HG03095 (cell line): ENCODE data around the gene UGT1A8.

Source experiments
- ATAC-seq: cut with Tn5 transposase; IDR thresholded peaks from one replicate; pipeline ENCODE4 v1.9.1; 2021; ENCODE audit warnings: moderate library complexity; ENCODE audit not compliant: unreplicated experiment

The UGT1A8 gene

DNA sequence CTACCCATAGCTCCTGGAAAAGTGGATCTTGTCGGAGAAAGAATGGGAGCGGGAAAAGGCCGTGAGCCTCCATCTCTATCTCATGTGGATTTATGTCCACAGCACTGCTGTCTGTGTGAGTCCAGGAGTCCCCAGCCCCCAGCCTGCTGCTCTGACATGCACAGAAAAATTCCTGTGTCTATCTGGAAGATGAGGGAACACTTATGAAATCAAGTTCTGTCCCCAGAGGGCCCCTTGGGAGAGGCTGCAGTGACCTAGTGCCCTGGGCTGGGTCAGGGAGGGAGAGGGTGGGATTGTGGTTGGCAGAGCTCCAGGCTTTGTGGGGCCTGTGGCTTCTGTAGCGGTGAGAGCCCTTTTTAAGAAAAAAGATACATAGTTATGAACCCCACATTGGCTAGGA is 199.3 kb downstream of the UGT1A8 start:
- no peak for ATAC-seq

DNA sequence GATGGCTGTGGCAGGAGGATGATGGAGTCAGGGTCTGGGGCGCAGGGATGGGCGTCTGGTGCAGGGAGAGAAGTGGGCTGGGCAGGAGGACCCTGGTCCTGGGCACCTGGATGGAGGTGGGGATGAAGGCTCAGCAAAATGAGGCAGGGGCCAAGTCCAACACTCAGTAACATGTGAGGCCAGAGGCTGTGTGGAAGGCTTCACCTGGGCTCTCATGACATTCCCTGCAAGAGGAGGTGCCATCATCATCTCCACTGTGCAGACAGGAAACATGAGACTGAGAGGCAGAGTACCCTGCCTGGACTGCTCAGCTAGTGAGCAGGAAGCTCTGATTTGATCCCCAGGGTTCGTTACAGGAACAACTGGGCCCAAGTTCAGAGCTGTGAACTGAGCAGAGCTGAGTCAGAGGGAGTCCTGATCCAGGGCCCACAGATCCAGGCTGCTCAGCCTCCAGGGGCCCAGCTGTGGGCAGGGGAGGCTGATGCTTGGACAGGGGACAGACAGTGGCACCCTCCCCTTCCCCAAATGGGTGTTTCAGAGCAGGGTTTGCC is 200.0 kb downstream of the UGT1A8 start:
- no peak for ATAC-seq

DNA sequence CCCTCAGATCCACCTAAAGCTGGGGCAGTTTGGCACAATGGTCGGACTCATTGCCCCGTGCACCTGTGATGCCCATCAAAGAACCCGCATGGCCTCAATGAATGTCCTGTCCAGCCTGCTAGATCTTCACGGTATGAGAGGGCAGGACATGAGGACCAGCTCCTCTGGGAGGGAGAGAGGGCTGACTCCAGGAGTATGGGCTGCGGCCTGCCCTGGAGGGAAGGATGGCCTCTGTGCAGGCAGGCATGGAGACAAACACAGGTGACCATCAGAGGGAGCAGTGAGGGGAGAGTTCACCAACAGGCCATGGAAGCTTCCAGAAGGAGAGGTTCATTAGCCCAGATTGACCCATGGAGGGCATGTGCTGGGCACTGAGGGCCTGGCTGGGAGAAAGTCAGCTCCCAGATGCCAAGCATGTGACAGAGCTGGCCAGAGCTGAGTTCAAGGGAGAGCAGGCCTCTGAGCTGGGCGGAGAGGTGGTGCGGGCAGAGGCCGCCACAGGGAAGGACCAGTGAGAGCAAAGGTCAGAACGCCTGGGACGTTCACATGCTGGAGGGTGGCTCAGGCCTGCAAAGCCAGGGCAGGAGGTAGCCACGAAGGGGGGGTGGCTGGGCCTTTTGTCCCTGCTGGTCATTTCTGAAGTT is 200.7 kb downstream of the UGT1A8 start:
- ATAC-seq = no peak

DNA sequence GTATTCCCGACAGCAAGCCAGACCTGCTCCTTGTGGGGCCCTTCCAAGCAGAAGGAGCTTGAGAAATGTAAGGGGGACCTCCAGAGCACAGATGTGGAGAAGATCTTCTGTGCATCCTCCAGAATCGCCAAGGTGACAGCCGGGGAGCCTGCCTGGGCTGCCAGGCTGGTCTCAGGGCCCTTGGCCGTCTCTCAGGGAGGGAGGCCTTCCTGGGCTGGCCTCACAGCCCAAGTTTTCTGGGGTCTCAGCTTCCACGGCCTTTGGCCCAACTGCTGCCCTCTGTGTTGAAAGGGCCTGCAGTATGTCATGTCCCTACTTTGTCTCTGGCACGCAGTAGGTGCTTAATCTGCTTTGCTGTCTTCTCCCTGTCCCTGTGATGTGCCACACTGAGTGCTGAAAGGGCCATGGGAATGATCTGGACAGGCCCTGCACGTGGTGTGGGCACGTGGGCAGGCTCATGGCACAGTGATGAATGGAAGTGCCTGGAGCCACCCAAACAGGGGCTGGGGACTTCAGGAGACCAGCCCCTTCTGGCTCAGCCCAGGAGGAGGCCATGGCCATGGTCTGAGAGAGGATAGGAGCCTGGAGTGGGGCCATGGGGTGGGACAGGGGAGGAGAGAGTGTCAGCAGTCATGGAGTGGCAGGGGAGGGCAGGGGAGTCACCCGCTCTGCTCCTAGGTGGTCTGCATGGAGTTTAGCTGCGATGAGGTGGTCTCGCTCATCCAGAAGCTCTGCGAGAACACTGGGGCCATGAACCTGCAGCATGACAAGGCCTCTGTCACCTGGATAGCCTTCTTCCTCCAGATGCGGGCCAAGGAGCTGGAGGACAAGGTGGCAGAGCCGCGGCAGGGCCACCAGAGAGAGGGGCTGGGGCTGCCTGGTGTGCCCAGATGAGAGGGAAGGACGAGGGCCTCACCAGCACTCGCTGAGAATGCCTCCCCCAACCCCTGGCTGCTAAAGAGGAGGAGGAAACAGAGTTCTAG is 201.5 kb downstream of the UGT1A8 start:
- ATAC-seq = no peak

DNA sequence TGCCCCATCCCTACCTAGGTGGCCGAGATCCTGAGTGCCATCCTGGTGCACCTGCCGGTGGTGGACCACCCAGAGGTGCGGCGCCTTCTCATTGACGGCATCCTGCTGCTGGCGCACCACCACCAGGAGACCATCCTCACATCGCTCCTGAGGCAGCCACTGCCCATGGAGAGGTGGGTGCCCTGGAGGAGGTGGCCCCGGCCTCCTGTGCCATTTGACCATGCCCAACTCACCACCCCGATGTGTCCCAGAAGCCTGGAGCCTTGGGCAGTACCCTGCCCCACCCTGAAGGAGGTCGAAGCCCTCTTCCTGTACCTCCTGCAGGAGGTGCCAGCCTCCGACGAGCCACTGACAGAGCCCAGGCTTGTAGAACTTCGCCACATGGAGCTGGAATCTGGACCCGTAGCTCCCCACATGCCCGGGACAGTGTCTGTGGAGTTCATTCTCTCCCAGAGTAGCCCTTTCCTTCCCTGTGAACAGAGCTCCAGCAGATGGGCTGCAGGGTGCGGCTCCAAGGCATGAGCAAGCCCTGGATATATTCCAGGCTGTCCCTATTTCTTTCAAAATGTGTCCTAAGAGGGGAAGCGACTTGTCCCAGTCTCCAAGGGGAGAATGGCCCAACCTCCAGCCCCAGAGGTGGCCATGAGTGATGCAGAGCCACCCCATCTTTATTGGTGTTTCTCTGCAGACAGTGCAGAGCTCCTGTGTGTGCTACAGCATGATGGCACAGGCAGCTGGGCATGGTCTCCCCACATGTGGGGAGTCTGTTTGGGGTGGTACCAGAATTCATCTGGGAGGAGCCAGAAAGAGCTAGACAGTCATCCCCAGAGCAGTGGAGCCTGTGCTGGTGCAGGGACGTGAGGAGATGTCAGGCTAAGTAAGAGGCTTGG is 202.7 kb downstream of the UGT1A8 start:
- ATAC-seq = no peak

DNA sequence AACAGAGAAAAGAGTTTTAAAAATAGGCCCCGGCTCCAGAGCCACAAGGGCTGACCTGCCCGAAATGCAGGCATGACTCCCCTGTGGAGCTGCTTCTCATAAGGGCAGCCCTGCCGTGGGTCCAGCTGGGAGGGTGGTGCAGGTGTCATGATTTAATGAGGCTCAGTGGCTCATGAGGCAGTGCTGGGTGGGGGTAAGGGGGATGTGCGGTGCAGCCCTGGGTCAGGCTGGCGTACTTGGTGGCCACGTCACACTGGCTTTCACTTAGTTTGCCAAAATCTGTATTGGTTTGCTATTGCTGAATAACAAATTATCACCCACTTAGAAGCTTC is 203.3 kb downstream of the UGT1A8 start:
- no peak for ATAC-seq

DNA sequence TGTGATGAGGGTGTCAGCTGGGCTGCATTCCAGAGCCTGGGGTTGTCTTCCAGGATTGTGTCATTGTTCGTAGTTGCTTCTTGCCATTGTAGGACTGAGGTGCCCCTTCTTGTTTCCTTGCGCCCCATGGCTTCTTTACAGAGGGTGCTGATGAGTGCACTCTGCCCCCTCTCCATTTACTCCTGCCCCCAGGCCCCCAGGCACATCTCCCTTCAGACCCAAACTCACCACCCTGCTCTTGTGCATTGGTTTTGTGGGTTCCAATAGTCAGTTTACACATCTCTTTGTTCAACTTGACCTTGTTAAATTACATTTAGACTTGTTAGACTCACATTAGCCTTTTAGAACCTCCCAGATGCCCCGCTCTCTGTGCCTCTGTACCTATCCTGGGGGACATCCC is 203.8 kb downstream of the UGT1A8 start:
- no peak for ATAC-seq

DNA sequence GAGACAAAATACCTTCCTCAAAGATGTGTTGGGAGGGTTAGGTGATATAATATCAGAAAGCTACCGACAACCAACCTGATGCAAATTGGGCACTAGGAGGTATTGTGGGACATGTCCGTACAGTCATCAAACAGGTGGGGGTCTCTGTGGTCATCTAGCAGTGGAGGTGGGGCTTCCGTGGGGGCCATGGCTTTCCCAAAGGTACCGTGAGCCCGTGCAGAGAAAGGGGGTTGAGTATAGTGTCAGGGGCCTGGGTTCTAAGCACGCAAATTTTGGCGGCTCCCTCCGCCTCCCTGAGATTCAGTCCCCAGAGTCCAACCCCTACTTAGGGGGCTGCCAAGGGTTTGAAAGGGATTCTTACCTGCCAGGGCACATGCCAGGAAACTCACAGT is 204.3 kb downstream of the UGT1A8 start:
- ATAC-seq = no peak

DNA sequence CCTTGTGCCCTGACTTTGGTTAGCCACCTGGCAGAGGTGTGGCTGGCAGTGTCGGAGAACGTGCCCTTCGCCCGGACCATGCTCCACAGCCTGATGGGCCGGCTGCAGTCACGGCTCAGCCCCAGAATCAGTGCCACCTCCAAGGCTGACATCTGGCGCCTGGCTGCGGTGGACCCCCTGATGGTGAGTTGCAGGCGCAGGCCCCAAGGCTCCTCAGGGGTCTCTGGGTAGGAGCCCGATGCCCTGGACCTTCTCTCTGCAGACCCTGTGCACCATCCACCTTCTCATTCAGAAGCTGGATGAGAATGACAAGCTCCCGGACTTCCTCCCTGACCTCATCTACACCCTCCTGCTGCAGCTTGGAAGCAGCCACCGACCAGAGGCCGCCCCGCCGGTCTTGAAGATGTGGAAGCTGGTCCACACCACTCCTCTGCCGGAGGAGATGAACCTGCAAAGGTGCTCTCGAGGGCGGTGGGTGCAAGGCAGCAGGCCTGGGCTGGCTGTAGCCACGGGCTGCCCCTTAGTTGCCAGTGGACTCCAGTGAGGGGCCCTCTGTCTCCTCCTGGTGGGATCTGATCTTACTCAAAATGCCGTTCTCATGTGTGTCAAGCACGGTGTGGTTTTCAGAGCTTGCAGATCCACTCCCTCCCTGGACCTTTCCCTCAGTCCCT is 204.8 kb downstream of the UGT1A8 start:
- ATAC-seq = no peak
